ENCODE results near the gene THBS4.
"Not testable (repeated sequence)": the region's sequence is repeated elsewhere in the genome, so short reads cannot be mapped to it uniquely, and the experiment has no call there.

The THBS4 gene

GRCh38 chr5:80072103-80073073, 37.2 kb downstream of the THBS4 start:
- no peak overlapping the region for H3K4me3 ChIP-seq (ENCODE audit: low read depth, low read length)

GRCh38 chr5:80076131-80077050, 41.2 kb downstream of the THBS4 start:
- no peak overlapping the region for H3K4me3 ChIP-seq (ENCODE audit: low read depth, low read length)

- no peak overlapping the region for H3K4me3 ChIP-seq (ENCODE audit: low read depth, low read length)
These were observed 42.0 kb downstream of the THBS4 start for GRCh38 chr5:80077051-80077714.

- no peak overlapping the region for H3K4me3 ChIP-seq (ENCODE audit: low read depth, low read length)
These were observed 43.8 kb downstream of the THBS4 start for GRCh38 chr5:80078921-80079320.

- no peak overlapping the region for H3K4me3 ChIP-seq (ENCODE audit: low read depth, low read length)
These were observed 47.1 kb downstream of the THBS4 start for GRCh38 chr5:80082281-80082680.

- H3K4me3 ChIP-seq (ENCODE audit: low read depth, low read length), result no peak overlapping the region
These were observed 47.6 kb downstream of the THBS4 start for GRCh38 chr5:80082731-80083100.

GRCh38 chr5:80083101-80083890, 48.1 kb downstream of the THBS4 start:
- H3K4me3 ChIP-seq (ENCODE audit: low read depth, low read length), result no peak overlapping the region

- H3K4me3 ChIP-seq (ENCODE audit: low read depth, low read length), result no peak overlapping the region
These were observed 55.7 kb downstream of the THBS4 start for GRCh38 chr5:80090884-80091166.

GRCh38 chr5:80091792-80092192, 56.6 kb downstream of the THBS4 start:
- H3K4me3 ChIP-seq (ENCODE audit: low read depth, low read length), result not testable (repeated sequence)

GRCh38 chr5:80092486-80093107, 57.4 kb downstream of the THBS4 start:
- H3K4me3 ChIP-seq (ENCODE audit: low read depth, low read length), result no peak overlapping the region

- H3K4me3 ChIP-seq (ENCODE audit: low read depth, low read length), result no peak overlapping the region
These were observed 58.6 kb downstream of the THBS4 start for GRCh38 chr5:80093796-80094195.

GRCh38 chr5:80094236-80094738, 59.1 kb downstream of the THBS4 start:
- no peak overlapping the region for H3K4me3 ChIP-seq (ENCODE audit: low read depth, low read length)

GRCh38 chr5:80097451-80097850, 62.3 kb downstream of the THBS4 start:
- H3K4me3 ChIP-seq (ENCODE audit: low read depth, low read length), result no peak overlapping the region

- no peak overlapping the region for H3K4me3 ChIP-seq (ENCODE audit: low read depth, low read length)
These were observed 66.8 kb downstream of the THBS4 start for GRCh38 chr5:80101993-80102392.

GRCh38 chr5:80103371-80103770, 68.2 kb downstream of the THBS4 start:
- no peak overlapping the region for H3K4me3 ChIP-seq (ENCODE audit: low read depth, low read length)

GRCh38 chr5:80105698-80106439, 70.7 kb downstream of the THBS4 start:
- H3K4me3 ChIP-seq (ENCODE audit: low read depth, low read length), result no peak overlapping the region

- no peak overlapping the region for H3K4me3 ChIP-seq (ENCODE audit: low read depth, low read length)
These were observed 71.8 kb downstream of the THBS4 start for GRCh38 chr5:80106916-80107315.

GRCh38 chr5:80109646-80110478, 74.7 kb downstream of the THBS4 start:
- H3K4me3 ChIP-seq (ENCODE audit: low read depth, low read length), result no peak overlapping the region

Data from iPS-11a (cell line).